ENCODE data around the gene WNT6.
A peak's percentile ranks its signal among the peaks of the same experiment; 100 is the strongest.
"Not testable (repeated sequence)": the region's sequence is repeated elsewhere in the genome, so short reads cannot be mapped to it uniquely, and the experiment has no call there.

Gene WNT6

GRCh38 chr2:218839430-218839829, 20.2 kb upstream of the WNT6 start:
- TF ChIP-seq ZFX (IDR thresholded peaks at IDR 0.05; ENCODE audit: borderline replicate concordance) (no peak), CTCF (IDR thresholded peaks at IDR 0.05) (no peak)
- no peak overlapping the region for H3K27ac ChIP-seq

GRCh38 chr2:218839888-218840287, 19.7 kb upstream of the WNT6 start:
- no peak overlapping the region for H3K27ac ChIP-seq
- TF ChIP-seq CTCF (IDR thresholded peaks at IDR 0.05), result no peak
- TF ChIP-seq ZFX (IDR thresholded peaks at IDR 0.05; ENCODE audit: borderline replicate concordance), result no peak

GRCh38 chr2:218844334-218844733, 15.3 kb upstream of the WNT6 start:
- H3K27ac ChIP-seq, result not testable (repeated sequence)

GRCh38 chr2:218846963-218847362, 12.6 kb upstream of the WNT6 start:
- H3K27ac ChIP-seq, result not testable (repeated sequence)

- no peak for TF ChIP-seq ZFX (IDR thresholded peaks at IDR 0.05; ENCODE audit: borderline replicate concordance)
- H3K27ac ChIP-seq, result no peak overlapping the region
Observed at GRCh38 chr2:218849721-218850120, 9.9 kb upstream of the WNT6 start.

- no peak for TF ChIP-seq ZFX (IDR thresholded peaks at IDR 0.05; ENCODE audit: borderline replicate concordance)
- TF ChIP-seq CTCF (IDR thresholded peaks at IDR 0.05), result no peak
- no peak overlapping the region for H3K27ac ChIP-seq
Observed at GRCh38 chr2:218850796-218851195, 8.8 kb upstream of the WNT6 start.

- no peak overlapping the region for H3K27ac ChIP-seq
- TF ChIP-seq CTCF (IDR thresholded peaks at IDR 0.05), result no peak
- no peak for TF ChIP-seq ZFX (IDR thresholded peaks at IDR 0.05; ENCODE audit: borderline replicate concordance)
Observed at GRCh38 chr2:218851286-218851685, 8.3 kb upstream of the WNT6 start.

- TF ChIP-seq CTCF (IDR thresholded peaks at IDR 0.05), result peak; percentile 87
- no peak for TF ChIP-seq ZFX (IDR thresholded peaks at IDR 0.05; ENCODE audit: borderline replicate concordance)
- no peak overlapping the region for H3K27ac ChIP-seq
Observed at GRCh38 chr2:218852911-218853667, 6.5 kb upstream of the WNT6 start.

GRCh38 chr2:218853766-218854165, 5.8 kb upstream of the WNT6 start:
- TF ChIP-seq CTCF (IDR thresholded peaks at IDR 0.05) (no peak), ZFX (IDR thresholded peaks at IDR 0.05; ENCODE audit: borderline replicate concordance) (no peak)
- no peak overlapping the region for H3K27ac ChIP-seq
